Left cardiac atrium (tissue), 4 donors: ENCODE data around the gene COL4A2. TPM values are rescaled to one million over a fixed set of nuclear protein-coding genes. Genes with fewer than 3 reads are reported as not detected.
"Not testable (repeated sequence)": the region's sequence is repeated elsewhere in the genome, so short reads cannot be mapped to it uniquely, and the experiment has no call there.

ENCODE experiments used
- ATAC-seq, 2 donors: fragments of 200-7000 bp; cut with Tn5 transposase; one replicate each; pipeline ENCODE4 v1.9.1; 2020; ENCODE audit warnings: mild to moderate bottlenecking in 2 of 2, moderate library complexity in 2 of 2
- DNase-seq: peaks from one replicate; pipeline ENCODE4 v3.0.0-alpha.2; 2020
- intact Hi-C, 2 donors: fragments of 100-400 bp; cut with DNase I; formaldehyde crosslinking; loops; one replicate each; pipeline versions ENCODE4 v1.14.1 to v1.15.1; 2022 to 2023
- total RNA-seq, 2 donors: library from RNA; stranded (reverse); fragmentation: NEBNext Ultra II Directional; extraction: Animal tissue kit (Norgen Biotek cat#: 25700); gene quantifications; one replicate each; pipeline ENCODE4 v1.2.1, GENCODE V29; 2021
- donor health status: DM: no; HTN: yes; CAD: no.
- donor health status: DM: no; HTN: yes; CAD: no; lungs with severe emphysema.
- donor health status: DM: yes; HTN: yes; CAD: no.
- donor health status: Dilated cardiomyopathy.

COL4A2 gene
- total RNA-seq, 2 donors from 2014 or later, result 176 to 384 TPM

DNA sequence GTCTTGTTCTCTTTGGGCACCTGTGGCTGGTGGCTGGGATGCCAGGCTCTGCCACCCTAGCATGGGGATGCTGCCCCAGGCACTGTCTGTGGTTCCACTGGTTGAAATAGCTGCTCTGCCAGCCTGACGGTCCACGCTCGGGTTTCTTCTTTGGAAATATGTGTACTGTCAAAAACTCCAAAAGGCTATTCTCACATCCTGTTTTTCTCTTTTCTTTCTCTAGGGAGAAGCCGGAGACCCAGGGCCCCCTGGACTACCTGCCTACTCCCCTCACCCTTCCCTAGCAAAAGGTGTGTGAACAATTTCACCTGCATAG, 139.4 kb downstream of the COL4A2 start:
- no peak for DNase-seq
- intact Hi-C loops, result no loop called here
- ATAC-seq, result no peak

DNA sequence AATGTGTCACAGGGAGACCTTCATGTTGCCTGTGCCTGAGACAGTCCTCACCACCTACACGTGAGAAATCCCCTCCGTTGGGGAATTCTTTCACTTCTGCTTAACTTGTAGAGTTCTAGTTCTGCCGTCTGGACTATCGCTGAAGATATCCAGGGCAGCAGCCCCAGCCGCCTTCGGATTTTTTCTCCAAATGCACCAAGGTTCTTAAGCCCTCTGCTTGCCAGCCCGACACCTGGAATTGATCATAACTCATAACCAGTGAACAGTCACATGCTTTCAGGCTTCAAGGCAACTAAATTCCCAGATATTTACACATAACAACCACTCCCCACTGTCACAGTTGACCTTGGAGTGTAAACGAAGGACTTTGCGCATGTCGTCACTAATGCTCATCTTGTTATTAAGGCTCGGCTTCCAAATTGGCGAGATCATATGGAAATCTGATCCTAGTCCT, 140.0 kb downstream of the COL4A2 start:
- intact Hi-C loops, result no loop called here
- no peak for ATAC-seq

DNA sequence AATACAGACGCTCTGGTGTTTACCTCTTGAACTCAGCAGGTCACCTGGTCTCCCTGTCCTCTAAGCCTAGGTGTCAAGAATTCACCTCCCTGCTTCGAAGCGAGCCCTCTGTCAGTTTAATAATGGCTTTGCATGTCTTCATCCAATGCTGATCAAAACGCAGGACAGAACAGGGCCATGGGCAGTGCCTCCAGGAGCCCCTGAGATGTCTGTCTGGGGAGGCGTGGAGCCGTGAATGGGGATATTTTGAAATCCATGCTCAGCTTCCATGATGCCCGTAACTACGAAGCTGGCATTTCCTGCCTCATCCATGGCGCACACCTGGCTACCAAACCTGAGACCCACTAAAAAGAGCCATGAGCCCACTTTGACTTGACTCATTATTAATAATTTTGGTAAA, 140.7 kb downstream of the COL4A2 start:
- intact Hi-C loops, result no loop called here
- ATAC-seq (no peak), DNase-seq (no peak)

More for the DNA sequence above, 140.0 kb downstream of the COL4A2 start:
- no peak for DNase-seq

DNA sequence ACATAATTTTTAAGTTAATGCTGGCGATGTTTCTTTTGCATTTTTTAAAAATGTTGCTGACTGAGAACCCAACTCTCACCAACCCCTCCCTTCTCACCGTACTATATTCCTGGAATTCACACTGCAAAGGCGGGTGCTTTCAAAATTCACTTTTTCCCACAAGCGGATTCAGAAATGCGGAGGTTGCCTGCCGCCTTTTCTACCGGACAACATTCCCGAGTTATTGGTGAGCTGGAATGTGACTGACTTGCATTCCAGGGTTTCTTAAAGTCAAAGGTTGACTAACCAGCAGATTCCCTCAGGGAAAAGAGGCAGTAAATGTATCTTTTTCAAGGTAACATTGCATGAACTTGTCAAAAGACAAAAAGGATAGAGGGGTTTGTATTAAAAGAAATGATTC, 141.1 kb downstream of the COL4A2 start:
- intact Hi-C loops, result no loop called here

DNA sequence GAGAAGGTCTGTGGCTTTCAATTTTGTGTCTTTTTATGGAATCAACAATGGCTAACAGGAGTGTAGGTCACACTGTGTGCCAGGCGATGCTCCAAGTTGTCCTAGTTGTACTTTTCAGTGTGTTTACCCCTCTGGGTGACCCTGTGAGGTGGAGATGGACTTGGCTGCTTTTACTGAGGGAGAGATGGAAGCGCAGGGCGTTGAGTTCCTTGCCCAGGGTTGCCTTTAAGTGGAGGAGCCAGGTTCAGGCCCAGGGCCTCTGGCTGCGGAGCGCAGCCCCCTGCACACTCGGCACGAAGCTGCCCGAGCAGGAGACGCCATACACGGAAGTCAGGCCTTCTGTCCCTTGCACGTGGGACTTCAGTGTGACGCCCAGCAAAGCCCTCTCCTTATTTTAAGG, 141.6 kb downstream of the COL4A2 start:
- DNase-seq (no peak), ATAC-seq (no peak)
- intact Hi-C loops, result no loop called here

More for the DNA sequence above, 141.1 kb downstream of the COL4A2 start:
- ATAC-seq, result no peak
- no peak for DNase-seq

DNA sequence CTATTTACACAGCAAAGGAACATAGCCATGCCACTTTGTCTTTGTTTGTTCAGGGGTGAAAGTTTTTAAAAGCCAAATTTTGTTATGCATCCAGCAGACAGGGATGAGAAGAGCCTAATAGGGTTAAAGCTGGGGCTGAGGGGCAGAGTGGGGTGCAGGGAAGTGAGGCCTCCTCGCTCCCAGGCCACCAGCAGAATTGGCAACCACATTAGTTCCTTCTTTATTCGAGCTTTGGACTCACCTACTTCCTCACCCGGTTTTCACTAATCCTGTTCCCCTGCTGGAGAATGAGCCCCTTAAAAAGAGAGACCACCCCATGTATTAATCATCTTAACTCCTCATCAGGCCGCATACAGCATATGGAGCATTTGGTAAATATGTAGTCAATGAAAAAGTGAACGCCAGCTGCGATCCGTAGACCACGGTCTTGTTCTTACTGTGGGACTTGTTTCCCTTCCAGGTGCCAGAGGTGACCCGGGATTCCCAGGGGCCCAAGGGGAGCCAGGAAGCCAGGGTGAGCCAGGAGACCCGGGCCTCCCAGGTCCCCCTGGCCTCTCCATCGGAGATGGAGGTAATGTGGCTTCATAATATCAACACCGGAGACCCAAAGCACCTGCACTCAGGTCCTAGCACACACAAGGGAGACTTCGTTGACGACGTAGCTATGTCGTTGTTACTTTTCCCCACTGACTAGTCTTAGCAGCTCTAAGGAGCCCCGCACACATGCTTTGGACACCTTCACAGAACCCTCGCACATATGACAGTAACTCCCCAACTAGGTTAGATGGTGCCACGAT, 142.3 kb downstream of the COL4A2 start:
- no peak for ATAC-seq
- DNase-seq, result no peak
- intact Hi-C loops, result loop anchor here in 1 of 2 donors (10.0 kb wide), 1 partner anchor 105 kb away; no protein-coding TSS in a partner anchor

DNA sequence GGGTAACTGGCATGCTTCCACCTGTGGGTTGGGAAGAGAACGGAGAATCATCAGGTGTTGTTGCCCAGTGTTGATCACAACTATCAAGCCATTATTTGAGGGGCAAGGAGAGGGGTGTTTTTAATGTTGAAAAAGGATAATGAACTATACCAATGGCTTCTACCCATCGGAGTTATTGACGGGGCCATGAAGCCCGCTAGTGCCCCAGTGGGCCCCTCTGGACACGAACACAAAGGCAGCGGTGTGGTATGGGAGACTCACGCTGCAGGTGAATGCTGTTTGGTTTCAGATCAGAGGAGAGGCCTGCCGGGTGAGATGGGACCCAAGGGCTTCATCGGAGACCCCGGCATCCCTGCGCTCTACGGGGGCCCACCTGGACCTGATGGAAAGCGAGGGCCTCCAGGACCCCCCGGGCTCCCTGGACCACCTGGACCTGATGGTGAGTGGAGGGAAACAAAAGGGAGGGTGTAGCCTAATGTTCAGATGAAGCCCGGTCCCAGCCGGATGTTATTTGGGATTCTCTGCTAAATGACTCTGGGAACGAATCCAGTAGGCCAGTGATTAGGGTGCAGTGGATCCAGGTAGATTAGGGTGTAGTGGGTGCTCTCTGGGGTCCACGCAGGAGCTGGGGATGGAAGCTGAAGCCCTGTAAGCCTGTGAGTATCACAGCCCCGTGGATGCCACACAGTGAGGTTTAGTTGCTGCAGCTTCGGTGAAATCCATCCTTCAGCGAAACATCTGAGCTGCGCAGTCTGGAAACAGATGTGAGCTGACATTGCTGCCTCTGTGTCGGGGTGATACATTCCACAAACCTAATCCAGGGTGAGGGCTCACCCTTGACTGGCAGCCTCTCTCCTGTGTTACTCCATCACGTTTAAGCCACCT, 143.2 kb downstream of the COL4A2 start:
- ATAC-seq (no peak), DNase-seq (no peak)
- intact Hi-C loops, result loop anchor here in 1 of 2 donors (10.0 kb wide), 1 partner anchor 105 kb away; no protein-coding TSS in a partner anchor

DNA sequence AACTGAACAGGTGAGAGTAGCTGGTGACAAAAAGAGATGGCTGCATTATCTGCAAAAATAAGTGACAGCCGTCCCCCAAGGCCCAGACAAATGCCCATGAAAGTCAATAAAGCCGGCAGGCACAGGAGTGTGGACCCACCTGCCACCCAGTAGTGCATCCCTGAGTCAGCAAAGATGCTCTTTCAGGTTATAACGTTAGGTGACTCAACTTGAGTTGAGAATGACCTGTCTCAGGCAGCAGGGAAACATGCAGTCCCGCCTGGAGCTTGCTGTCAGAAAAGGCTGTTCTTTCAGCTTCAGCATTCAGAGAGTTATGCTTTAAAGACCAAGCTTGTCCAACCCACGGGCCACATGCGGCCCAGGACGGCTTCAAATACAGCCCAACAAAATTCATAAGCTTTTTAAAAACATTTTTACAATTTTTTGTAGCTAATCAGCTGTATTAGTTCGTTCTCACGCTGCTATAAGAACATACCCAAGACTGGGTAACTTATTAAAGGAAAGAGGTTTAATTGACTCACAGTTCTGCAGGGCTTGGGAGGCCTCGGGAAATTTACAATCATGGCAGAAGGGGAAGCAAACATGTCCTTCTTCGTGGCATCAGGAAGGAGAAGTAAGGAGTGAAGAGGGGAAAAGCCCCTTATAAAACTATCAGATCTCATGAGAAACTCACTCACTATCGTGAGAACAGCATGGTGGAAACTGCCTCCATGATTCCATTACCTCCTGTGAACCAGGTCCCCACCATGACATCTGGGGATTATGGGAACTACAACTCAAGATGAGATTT, 144.1 kb downstream of the COL4A2 start:
- intact Hi-C loops, result loop anchor here in 1 of 2 donors (10.0 kb wide), 1 partner anchor 104 kb away; no protein-coding TSS in a partner anchor
- no peak for ATAC-seq
- DNase-seq, result no peak

DNA sequence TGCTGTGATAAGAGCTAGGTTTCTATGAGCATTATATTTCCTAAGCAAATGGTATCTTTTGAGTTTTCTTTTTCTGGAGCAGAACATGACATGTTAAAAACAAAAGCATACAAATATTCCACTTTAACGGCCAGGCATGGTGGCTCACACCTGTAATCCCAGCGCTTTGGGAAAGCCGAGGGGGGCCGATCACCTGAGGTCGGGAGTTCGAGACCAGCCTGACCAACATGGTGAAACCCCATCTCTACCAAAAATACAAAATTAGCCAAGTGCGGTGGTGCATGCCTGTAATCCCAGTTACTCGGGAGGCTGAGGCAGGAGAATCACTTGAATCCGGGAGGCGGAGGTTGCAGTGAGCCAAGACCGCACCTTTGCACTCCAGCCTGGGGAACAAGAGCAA, 146.0 kb downstream of the COL4A2 start:
- intact Hi-C loops, result loop anchor here in 1 of 2 donors (10.0 kb wide), 1 partner anchor 102 kb away; no protein-coding TSS in a partner anchor

DNA sequence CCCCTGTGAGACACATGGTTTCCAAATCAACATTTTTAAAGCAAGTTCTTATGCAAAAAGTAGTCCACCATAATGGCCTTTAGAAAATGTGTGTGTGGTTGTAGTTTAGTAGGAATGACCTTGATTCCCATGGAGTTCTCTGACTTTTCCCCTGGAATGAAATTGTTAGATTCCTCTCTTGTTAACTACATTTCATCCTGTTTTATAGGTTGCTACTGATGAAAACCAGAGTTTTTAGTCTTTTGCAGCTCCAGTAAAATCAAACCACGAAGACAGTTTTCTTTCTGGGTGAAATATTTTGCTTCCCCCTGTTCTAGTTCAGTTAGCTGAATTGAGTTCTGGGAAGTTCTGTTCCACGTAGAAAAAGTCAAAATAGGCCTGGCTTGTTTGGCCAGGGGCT, 146.7 kb downstream of the COL4A2 start:
- no peak for DNase-seq
- intact Hi-C loops, result loop anchor here in 1 of 2 donors (10.0 kb wide), 1 partner anchor 101 kb away; no protein-coding TSS in a partner anchor
- no peak for ATAC-seq

More for the DNA sequence above, 146.0 kb downstream of the COL4A2 start:
- DNase-seq, ATAC-seq: not testable (repeated sequence)

DNA sequence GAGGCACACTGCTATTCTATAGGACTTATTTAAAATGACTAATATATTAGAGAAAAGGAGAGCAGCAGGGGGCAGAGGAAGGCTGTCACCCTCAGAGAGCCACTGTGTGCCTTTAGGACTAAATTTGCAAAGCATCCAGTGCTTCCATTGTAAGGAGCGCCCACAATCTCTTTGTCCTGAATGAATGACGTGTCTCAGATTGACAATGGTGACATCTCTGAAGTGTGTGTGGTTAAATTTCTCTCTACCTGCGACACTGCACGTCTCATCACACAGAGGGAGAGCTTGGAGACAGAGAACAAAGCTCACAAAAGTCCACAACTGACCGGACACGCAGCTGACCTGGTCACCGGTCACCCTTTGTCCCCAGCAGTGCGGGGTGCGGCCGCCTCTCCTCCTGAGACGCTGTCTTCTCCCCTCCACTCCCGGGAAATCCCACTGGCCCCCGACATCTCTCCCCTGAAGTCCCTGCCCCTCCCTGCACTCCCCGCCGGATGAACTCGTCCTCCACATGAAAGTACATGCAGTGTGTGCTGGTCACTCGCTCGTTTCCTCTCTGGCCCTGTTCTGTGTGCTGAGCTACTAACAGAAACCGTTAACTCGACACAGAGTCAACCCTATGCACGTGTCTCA, 147.3 kb downstream of the COL4A2 start:
- intact Hi-C loops, result loop anchor here in 1 of 2 donors (10.0 kb wide), 1 partner anchor 100 kb away; no protein-coding TSS in a partner anchor
- ATAC-seq (no peak), DNase-seq (no peak)

DNA sequence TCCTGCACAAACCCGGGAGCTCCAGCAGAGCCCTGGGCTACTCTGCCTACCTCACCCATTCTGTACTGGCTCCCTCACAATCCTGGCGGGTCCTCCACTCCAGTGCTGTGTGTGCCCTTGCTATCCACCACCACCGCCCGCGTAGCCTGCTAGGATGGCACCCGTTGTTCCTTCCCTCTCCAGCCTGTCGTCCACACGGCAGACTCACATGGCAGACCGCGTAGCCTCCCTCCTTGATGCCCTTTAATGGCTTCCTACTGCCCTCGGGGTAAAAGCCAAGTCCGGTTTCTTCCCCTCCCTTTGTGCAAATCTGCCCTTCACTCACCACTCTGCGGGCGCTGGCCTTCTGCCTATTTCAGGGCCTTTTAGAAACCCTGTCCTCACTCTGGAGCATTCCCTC, 147.9 kb downstream of the COL4A2 start:
- intact Hi-C loops, result loop anchor here in 1 of 2 donors (5.0 to 10.0 kb wide), 2 partner anchors 47 to 100 kb away; no protein-coding TSS in a partner anchor
- ATAC-seq, result peak; percentile 36 to 41
- DNase-seq, result no peak

DNA sequence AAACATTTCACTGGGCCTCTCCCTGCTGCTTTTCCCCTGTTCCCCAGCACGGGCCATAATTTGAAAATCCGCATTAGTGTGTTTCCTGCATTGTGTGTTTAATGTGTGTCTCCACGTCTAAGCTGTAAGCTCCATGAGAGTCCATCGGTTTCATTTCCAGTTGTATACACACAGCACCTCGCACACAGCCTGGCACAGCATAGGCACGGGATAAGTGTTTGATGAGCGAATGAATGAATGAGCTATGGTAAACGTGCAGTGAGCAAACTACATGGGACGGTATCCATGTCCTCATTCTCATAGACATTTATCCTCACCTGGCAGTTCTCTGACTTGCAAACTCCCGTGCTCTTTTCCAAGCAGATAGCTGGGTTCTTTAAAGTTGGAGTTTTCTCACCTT, 148.4 kb downstream of the COL4A2 start:
- DNase-seq, result no peak
- intact Hi-C loops, result loop anchor here in 1 of 2 donors (5.0 to 10.0 kb wide), 2 partner anchors 47 to 99 kb away; no protein-coding TSS in a partner anchor
- peak in 1 of 2 donors; percentile 8 for ATAC-seq

DNA sequence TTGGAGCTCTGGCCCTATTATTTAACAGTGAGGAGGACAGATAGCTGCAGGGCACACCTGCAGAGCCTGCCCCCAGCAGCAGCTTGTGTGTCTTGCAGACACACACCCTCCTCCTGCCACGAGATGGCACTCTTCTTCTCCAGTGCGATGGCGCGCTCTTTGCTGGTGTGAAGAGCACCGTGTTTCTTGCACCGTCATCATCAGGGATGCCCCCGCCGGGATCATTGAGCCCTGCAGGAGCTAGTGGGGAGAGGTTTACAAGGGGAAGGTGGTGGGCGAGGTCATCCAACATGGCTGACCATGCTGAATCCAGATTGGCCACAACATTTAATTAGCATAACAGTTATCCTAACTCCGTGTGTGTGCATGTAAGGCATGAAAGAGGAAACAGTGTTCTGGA, 148.9 kb downstream of the COL4A2 start:
- DNase-seq, result peak; percentile 79
- intact Hi-C loops, result loop anchor here in 1 of 2 donors (5.0 to 10.0 kb wide), 2 partner anchors 46 to 99 kb away; no protein-coding TSS in a partner anchor
- peak; percentile 88 for ATAC-seq

DNA sequence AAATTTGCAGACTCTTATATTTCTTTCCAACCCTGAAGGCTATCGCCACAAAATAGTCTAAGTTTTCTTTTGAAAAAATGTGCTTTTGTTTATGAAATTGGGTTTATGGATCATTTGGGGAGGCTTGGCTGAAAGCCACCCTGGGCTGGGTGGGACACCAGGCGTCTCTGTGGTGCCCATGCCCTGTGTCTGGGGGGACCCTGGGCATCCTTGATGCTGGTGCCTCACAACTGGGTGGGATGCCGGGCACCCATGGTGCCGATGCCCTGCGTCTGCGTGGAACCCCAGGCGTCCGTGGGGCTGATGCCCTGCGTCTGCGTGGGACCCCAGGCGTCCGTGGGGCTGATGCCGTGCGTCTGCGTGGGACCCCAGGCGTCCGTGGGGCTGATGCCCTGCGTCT, 149.5 kb downstream of the COL4A2 start:
- intact Hi-C loops, result loop anchor here in 1 of 2 donors (5.0 to 10.0 kb wide), 2 partner anchors 46 to 98 kb away; no protein-coding TSS in a partner anchor
- DNase-seq, result no peak
- ATAC-seq, result no peak

DNA sequence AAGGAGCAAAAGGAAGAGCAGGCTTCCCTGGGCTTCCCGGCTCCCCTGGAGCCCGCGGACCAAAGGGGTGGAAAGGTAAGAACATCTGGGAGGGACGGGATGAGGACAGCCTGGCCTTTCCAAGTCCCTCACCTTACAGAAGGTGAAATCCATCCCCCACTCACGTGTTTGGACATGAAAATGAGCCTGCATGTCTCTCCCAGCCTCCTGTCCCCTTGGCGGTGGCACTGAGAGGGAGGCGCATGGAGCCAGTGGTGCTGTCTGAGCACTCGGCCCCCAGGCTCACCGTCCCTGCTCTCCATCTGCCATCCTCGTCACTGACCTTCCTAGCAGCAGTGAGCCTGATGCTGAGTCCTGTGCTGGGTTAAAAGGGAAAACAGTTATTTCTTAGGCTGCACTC, 150.3 kb downstream of the COL4A2 start:
- intact Hi-C loops, result loop anchor here in 1 of 2 donors (5.0 to 10.0 kb wide), 2 partner anchors 45 to 97 kb away; no protein-coding TSS in a partner anchor
- DNase-seq (no peak), ATAC-seq (no peak)

DNA sequence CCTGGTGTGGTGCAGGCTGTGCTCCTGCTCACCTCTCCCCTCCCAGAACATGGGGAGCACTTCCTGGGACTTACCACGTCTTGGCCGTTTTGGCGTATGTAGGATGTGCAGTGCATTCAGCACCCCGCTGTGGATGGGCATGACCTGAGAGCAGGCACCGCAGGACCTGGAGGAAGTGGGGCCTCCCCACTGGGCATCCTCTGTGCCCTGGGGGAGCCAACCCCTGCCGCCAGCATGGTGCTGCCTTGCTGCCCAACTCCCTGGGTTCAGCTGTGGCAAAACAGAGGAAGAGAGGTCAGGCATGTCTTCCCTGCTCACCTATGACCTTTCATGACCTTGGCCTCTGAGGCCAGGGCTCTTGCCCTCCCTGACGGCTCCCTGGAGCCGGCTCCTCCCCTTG, 150.9 kb downstream of the COL4A2 start:
- ATAC-seq (no peak), DNase-seq (no peak)
- intact Hi-C loops, result loop anchor here in 1 of 2 donors (5.0 to 10.0 kb wide), 2 partner anchors 44 to 97 kb away; no protein-coding TSS in a partner anchor
